ENCODE data around the gene BCDIN3D. TPM values are rescaled to one million over a fixed set of nuclear protein-coding genes. Genes with fewer than 3 reads are reported as not detected.

BCDIN3D gene
- total RNA-seq, 2 donors from 2014 or later = 1.3 to 3.6 TPM

- TF ChIP-seq POLR2A (IDR thresholded peaks at IDR 0.05) = no peak
- TF ChIP-seq CTCF (IDR thresholded peaks at IDR 0.05) = no peak
- peaks cover 0 to 10% of the 10 kb centered on the region in 2 donors for H3K36me3 ChIP-seq (replicated peaks in 1 of 2; ENCODE audit: insufficient read depth in 1 of 2, low read depth in 2 of 2)
- H3K4me1 ChIP-seq = no peaks in the 10 kb centered on the region
- ATAC-seq (no peak), DNase-seq (no peak)
- WGBS, 2 donors = 95 to 100% methylated on average over 4 of the region's 5 CpGs
- H3K9me3 ChIP-seq = no peaks in the 10 kb centered on the region
- H3K27me3 ChIP-seq = no peaks in the 10 kb centered on the region
- H3K4me3 ChIP-seq = no peak overlapping the region
- intact Hi-C loops (cut with DNase I) = no loop called here
- H3K27ac ChIP-seq = no peak overlapping the region
These were observed 48.9 kb downstream of the BCDIN3D start for GRCh38 chr12:49794021-49794420.

GRCh38 chr12:49793620-49794019, 49.3 kb downstream of the BCDIN3D start:
- no peaks in the 10 kb centered on the region for H3K9me3 ChIP-seq
- peaks cover 0 to 10% of the 10 kb centered on the region in 2 donors for H3K36me3 ChIP-seq (replicated peaks in 1 of 2; ENCODE audit: insufficient read depth in 1 of 2, low read depth in 2 of 2)
- DNase-seq = no peak
- H3K4me1 ChIP-seq = no peaks in the 10 kb centered on the region
- no peaks in the 10 kb centered on the region for H3K27me3 ChIP-seq
- ATAC-seq = no peak
- no peak overlapping the region for H3K27ac ChIP-seq
- no peak overlapping the region for H3K4me3 ChIP-seq
- WGBS, 2 donors = 89 to 100% methylated on average over 1 to 9 of the region's 9 CpGs
- intact Hi-C loops (cut with DNase I) = no loop called here
- TF ChIP-seq POLR2A (IDR thresholded peaks at IDR 0.05) (no peak), CTCF (IDR thresholded peaks at IDR 0.05) (no peak)

GRCh38 chr12:49792976-49793580, 49.8 kb downstream of the BCDIN3D start:
- ATAC-seq = no peak
- WGBS, 2 donors = 87 to 93% methylated on average over 5 to 11 of the region's 11 CpGs

GRCh38 chr12:49792181-49792970, 50.5 kb downstream of the BCDIN3D start:
- TF ChIP-seq CTCF (IDR thresholded peaks at IDR 0.05) = no peak
- TF ChIP-seq POLR2A (IDR thresholded peaks at IDR 0.05) = no peak
- WGBS, 2 donors = 93% methylated on average over 11 to 18 of the region's 20 CpGs
- intact Hi-C loops (cut with DNase I) = no loop called here
- H3K4me1 ChIP-seq = no peaks in the 10 kb centered on the region
- no peak overlapping the region for H3K27ac ChIP-seq
- peaks cover 0 to 3% of the 10 kb centered on the region in 2 donors for H3K36me3 ChIP-seq (replicated peaks in 1 of 2; ENCODE audit: insufficient read depth in 1 of 2, low read depth in 2 of 2)
- no peak for ATAC-seq
- H3K4me3 ChIP-seq = no peak overlapping the region
- no peak for DNase-seq
- no peaks in the 10 kb centered on the region for H3K27me3 ChIP-seq
- H3K9me3 ChIP-seq = no peaks in the 10 kb centered on the region

More at GRCh38 chr12:49792976-49793580, 49.8 kb downstream of the BCDIN3D start:
- no peaks in the 10 kb centered on the region for H3K4me1 ChIP-seq
- no peak overlapping the region for H3K4me3 ChIP-seq
- TF ChIP-seq CTCF (IDR thresholded peaks at IDR 0.05) = no peak
- peaks cover 0 to 8% of the 10 kb centered on the region in 2 donors for H3K36me3 ChIP-seq (replicated peaks in 1 of 2; ENCODE audit: insufficient read depth in 1 of 2, low read depth in 2 of 2)
- intact Hi-C loops (cut with DNase I) = no loop called here
- no peaks in the 10 kb centered on the region for H3K9me3 ChIP-seq
- no peak overlapping the region for H3K27ac ChIP-seq
- H3K27me3 ChIP-seq = no peaks in the 10 kb centered on the region
- no peak for DNase-seq
